ENCODE measurements around the gene COL5A2.
A peak's percentile ranks its signal among the peaks of the same experiment; 100 is the strongest.

The COL5A2 gene

DNA sequence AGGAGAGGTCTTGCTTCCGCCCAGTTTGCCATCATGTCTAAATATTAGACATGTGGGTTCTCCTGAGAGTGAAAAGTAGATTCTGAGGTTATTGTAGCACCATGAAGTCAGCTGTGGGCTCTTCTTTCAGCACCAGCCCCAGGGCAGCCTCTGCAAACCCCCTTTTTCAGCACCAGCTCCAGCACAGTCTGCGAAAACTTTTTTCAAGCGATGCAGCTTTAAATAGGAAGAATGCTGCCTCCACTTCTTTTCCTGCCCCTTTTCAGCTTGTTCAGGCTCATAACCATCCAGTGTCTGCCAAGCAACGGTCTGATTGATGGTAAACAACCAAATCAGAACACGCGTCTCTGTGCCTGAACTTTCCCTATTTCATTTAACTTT is at the start of gene COL5A2:
TSS of gene COL5A2 (minus strand) at position 192 of the 381 bp plus-strand sequence. CDS start at position 35, 157 bp downstream.
- H3K4me3 ChIP-seq (ENCODE audit: low read length), result peak within 1 kb of the TSS; percentile 76
- TF ChIP-seq CTCF (conservative IDR thresholded peaks at IDR 0.05; ENCODE audit: low read length), result no peak
- peak; percentile 93 for DNase-seq (ENCODE audit: low read depth)

GRCh38 chr2:189226017-189226416 is 46.5 kb upstream of the COL5A2 start:
- no peak for DNase-seq (ENCODE audit: low read depth)
- no peak for TF ChIP-seq CTCF (conservative IDR thresholded peaks at IDR 0.05; ENCODE audit: low read length)
- H3K4me3 ChIP-seq (ENCODE audit: low read length), result no peak overlapping the region

- no peak for TF ChIP-seq CTCF (conservative IDR thresholded peaks at IDR 0.05; ENCODE audit: low read length)
- no peak for DNase-seq (ENCODE audit: low read depth)
- H3K4me3 ChIP-seq (ENCODE audit: low read length), result no peak overlapping the region
Measured at GRCh38 chr2:189225032-189225431, 45.5 kb upstream of the COL5A2 start.

GRCh38 chr2:189222468-189223105 is 43.0 kb upstream of the COL5A2 start:
- no peak for TF ChIP-seq CTCF (conservative IDR thresholded peaks at IDR 0.05; ENCODE audit: low read length)
- peak; percentile 20 for DNase-seq (ENCODE audit: low read depth)
- H3K4me3 ChIP-seq (ENCODE audit: low read length), result no peak overlapping the region

GRCh38 chr2:189221811-189222467 is 42.4 kb upstream of the COL5A2 start:
- peak; percentile 21 for DNase-seq (ENCODE audit: low read depth)
- TF ChIP-seq CTCF (conservative IDR thresholded peaks at IDR 0.05; ENCODE audit: low read length), result no peak
- no peak overlapping the region for H3K4me3 ChIP-seq (ENCODE audit: low read length)

DNA sequence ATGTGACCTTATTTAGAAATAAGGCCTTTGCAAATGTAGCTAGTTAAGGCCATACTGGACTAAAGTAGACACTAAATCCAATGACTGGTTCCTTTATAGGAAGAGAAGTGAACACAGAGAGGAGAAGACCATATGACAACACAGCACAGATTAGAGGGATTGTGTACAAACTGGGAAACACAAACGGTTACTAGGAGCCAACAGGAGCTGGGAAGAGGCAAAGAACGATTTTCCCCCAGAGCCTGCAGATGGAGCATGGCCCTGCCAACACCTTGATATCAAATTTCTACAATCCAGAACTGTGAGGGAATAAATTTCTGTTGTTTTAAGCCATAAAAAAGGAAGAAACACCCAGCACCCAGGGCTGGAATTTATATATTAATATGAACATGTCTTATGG is 38.7 kb upstream of the COL5A2 start:
- no peak overlapping the region for H3K4me3 ChIP-seq (ENCODE audit: low read length)
- no peak for DNase-seq (ENCODE audit: low read depth)
- TF ChIP-seq CTCF (conservative IDR thresholded peaks at IDR 0.05; ENCODE audit: low read length), result no peak

DNA sequence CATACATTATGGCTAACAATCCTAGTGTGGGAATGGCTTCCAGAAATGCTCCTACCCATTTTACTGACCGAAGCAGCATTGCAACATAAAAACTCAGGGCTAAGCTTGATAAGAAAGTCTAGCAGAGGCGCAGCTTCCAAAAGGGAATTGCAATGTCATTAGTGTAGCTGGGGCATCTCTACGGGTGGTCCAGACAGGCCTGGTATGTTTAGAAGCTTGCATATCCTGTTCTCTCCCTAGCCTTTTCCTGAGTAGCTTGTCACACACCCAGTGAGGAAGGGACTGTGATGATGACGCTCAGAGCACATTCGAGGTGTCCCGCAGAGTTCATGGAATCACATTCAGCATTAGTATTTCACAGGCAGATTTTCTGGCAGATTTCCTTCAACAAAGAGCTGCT is 38.0 kb upstream of the COL5A2 start:
- TF ChIP-seq CTCF (conservative IDR thresholded peaks at IDR 0.05; ENCODE audit: low read length), result no peak
- H3K4me3 ChIP-seq (ENCODE audit: low read length), result no peak overlapping the region
- DNase-seq (ENCODE audit: low read depth), result peak; percentile 11

Measured in AG10803 (cell line).